Activated CD8-positive, alpha-beta T cell treated with anti-CD3 and anti-CD28 coated beads for 36 hours (primary cell): ENCODE measurements around the gene ANKRD28. TPM values are rescaled to one million over a fixed set of nuclear protein-coding genes. Genes with fewer than 3 reads are reported as not detected.
A peak's percentile ranks its signal among the peaks of the same experiment; 100 is the strongest.

Experiments
- ATAC-seq: fragments of 200-7000 bp; cut with Tn5 transposase; one replicate; pipeline ENCODE4 v1.10.0; 2021; ENCODE audit warnings: mild to moderate bottlenecking, moderate library complexity
- CTCF ChIA-PET: fragments of 350-600 bp; sonication (Branson Sonifier 250); formaldehyde crosslinking; loops from one replicate; lab custom pipeline; 2021; ENCODE audit warnings: antibody characterized with exemption; lab: Charles Lee
- POLR2A ChIA-PET: fragments of 350-600 bp; sonication (Branson Sonifier 250); formaldehyde crosslinking; loops from one replicate; lab custom pipeline; 2021; ENCODE audit warnings: antibody characterized with exemption; lab: Charles Lee
- DNase-seq: peaks from one replicate; pipeline ENCODE4 v3.0.0-alpha.2; 2020
- H3K27ac Mint-ChIP-seq: one replicate; pipeline ENCODE4 v1.8.0; 2021; ENCODE audit warnings: mild to moderate bottlenecking, mixed read lengths
- H3K27me3 Mint-ChIP-seq: one replicate; pipeline ENCODE4 v1.8.0; 2021; ENCODE audit warnings: mixed read lengths
- H3K36me3 Mint-ChIP-seq: one replicate; pipeline ENCODE4 v1.8.0; 2021; ENCODE audit warnings: low read depth, mixed read lengths
- H3K4me1 Mint-ChIP-seq: one replicate; pipeline ENCODE4 v1.8.0; 2021; ENCODE audit warnings: low read depth, mixed read lengths
- H3K4me3 Mint-ChIP-seq: one replicate; pipeline ENCODE4 v1.8.0; 2021; ENCODE audit warnings: mild to moderate bottlenecking, moderate library complexity, mixed read lengths
- H3K9me3 Mint-ChIP-seq: one replicate; pipeline ENCODE4 v1.8.0; 2021; ENCODE audit warnings: mixed read lengths
- CTCF ChIP-seq: fragments of 200-600 bp; IDR thresholded peaks from one replicate; pipeline ENCODE4 v1.8.0; 2022; ENCODE audit warnings: antibody characterized with exemption, mild to moderate bottlenecking
- intact Hi-C: fragments of 100-400 bp; cut with micrococcal nuclease; formaldehyde crosslinking; loops from one replicate; pipeline ENCODE4 v1.10.0; 2022
- total RNA-seq, 2 experiments: library from RNA; stranded (reverse); gene quantifications; one replicate each; pipeline ENCODE4 v1.2.3, GENCODE V29; 2021

Gene ANKRD28
- total RNA-seq, 2 experiments from 2014 or later = 32.9 to 35.3 TPM

- CTCF ChIA-PET = interaction anchor here (1.6 to 3.1 kb wide), 3 partner anchors 10 to 17 kb away, joined by 3 to 9 read pairs (median 6); no protein-coding TSS in a partner anchor
- Mint-ChIP-seq H3K4me3 (no peak overlapping the region), H3K36me3 (peaks cover 15% of the 10 kb centered on the region), H3K4me1 (peaks cover 41% of the 10 kb centered on the region), H3K27me3 (peaks cover 15% of the 10 kb centered on the region), H3K9me3 (peaks cover 5% of the 10 kb centered on the region), H3K27ac (peak overlapping the region; percentile 86)
- TF ChIP-seq CTCF = no peak
- peak; percentile 53 for ATAC-seq
- DNase-seq = peak; percentile 23
- POLR2A ChIA-PET = interaction anchor here (0.8 to 1.5 kb wide), 3 partner anchors 11 to 12 kb away, joined by 3 to 4 read pairs (median 3); no protein-coding TSS in a partner anchor
- intact Hi-C loops = no loop called here
Measured at GRCh38 chr3:15646851-15647511, 150.8 kb downstream of the ANKRD28 start.

GRCh38 chr3:15645740-15646501 is 151.9 kb downstream of the ANKRD28 start:
- ATAC-seq = no peak
- TF ChIP-seq CTCF = no peak
- POLR2A ChIA-PET = interaction anchor here (0.6 to 1.5 kb wide), 2 partner anchors 10 to 70 kb away, joined by 3 to 4 read pairs; no protein-coding TSS in a partner anchor

GRCh38 chr3:15645246-15645645 is 152.5 kb downstream of the ANKRD28 start:
- intact Hi-C loops = no loop called here
- Mint-ChIP-seq H3K27ac (no peak overlapping the region), H3K4me3 (no peak overlapping the region), H3K9me3 (peaks cover 5% of the 10 kb centered on the region), H3K36me3 (peaks cover 16% of the 10 kb centered on the region), H3K4me1 (peaks cover 44% of the 10 kb centered on the region), H3K27me3 (peaks cover 7% of the 10 kb centered on the region)
- ChIA-PET CTCF (interaction anchor here (0.5 to 3.1 kb wide), 3 partner anchors 9 to 220 kb away, joined by 3 to 9 read pairs (median 3); no protein-coding TSS in a partner anchor), POLR2A (no interaction called here)
- ATAC-seq = no peak
- no peak for TF ChIP-seq CTCF
- no peak for DNase-seq

More at GRCh38 chr3:15645740-15646501, 151.9 kb downstream of the ANKRD28 start:
- H3K27me3 Mint-ChIP-seq = peaks cover 10% of the 10 kb centered on the region
- peaks cover 5% of the 10 kb centered on the region for H3K9me3 Mint-ChIP-seq
- CTCF ChIA-PET = interaction anchor here (0.5 to 3.1 kb wide), 3 partner anchors 9 to 221 kb away, joined by 3 to 9 read pairs (median 3); no protein-coding TSS in a partner anchor
- H3K4me3 Mint-ChIP-seq = no peak overlapping the region
- peaks cover 44% of the 10 kb centered on the region for H3K4me1 Mint-ChIP-seq
- intact Hi-C loops = no loop called here
- no peak overlapping the region for H3K27ac Mint-ChIP-seq
- peaks cover 16% of the 10 kb centered on the region for H3K36me3 Mint-ChIP-seq
- DNase-seq = no peak

- CTCF ChIA-PET = interaction anchor here (1.1 to 1.2 kb wide), 2 partner anchors 35 to 542 kb away, joined by 3 read pairs; no protein-coding TSS in a partner anchor
- no peak for TF ChIP-seq CTCF
- no peak for ATAC-seq
- no peaks in the 10 kb centered on the region for H3K9me3 Mint-ChIP-seq
- POLR2A ChIA-PET = no interaction called here
- DNase-seq = peak; percentile 24
- intact Hi-C loops = loop anchor here (5.0 kb wide), 1 partner anchor 158 kb away; the partner anchor contains the start of gene ANKRD28
- no peaks in the 10 kb centered on the region for H3K27me3 Mint-ChIP-seq
- no peak overlapping the region for H3K4me3 Mint-ChIP-seq
- peaks cover 49% of the 10 kb centered on the region for H3K4me1 Mint-ChIP-seq
- H3K36me3 Mint-ChIP-seq = peaks cover 6% of the 10 kb centered on the region
- no peak overlapping the region for H3K27ac Mint-ChIP-seq
Measured at GRCh38 chr3:15638891-15639262, 158.9 kb downstream of the ANKRD28 start.
